Stimulated activated CD8-positive, alpha-beta memory T cell treated with anti-CD3 and anti-CD28 coated beads, Interleukin-7, amount 100 ng/mL, for 48 hours (primary cell): Measurements from ENCODE around the gene CHN1.

Experiments
- DNase-seq, 2 donors: peaks; one replicate each; pipeline ENCODE4 v3.0.0-alpha.2; 2020; ENCODE audit warnings: low read depth in 1 of 2; ENCODE audit errors: extremely low read depth in 1 of 2

The CHN1 gene

DNA sequence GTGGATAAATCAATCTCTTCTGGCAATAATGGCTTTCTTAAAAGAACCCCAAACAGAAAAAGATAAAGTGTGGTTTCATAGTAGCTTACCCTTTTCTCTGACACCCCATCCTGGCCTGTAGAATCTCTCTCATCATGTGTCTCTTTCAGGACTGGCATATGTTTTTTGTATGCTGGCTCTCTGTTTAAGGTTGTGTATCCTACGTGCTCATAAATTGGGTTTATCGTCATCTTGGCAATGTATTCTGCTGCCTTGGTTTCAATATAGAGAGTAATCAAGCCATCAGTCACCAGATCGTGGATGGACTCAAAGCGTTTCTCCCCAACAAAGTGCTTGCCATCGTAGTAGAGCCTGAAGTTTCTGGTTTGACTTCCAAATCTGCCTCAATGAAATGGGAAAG is 127.4 kb downstream of the CHN1 start:
- no peak for DNase-seq

DNA sequence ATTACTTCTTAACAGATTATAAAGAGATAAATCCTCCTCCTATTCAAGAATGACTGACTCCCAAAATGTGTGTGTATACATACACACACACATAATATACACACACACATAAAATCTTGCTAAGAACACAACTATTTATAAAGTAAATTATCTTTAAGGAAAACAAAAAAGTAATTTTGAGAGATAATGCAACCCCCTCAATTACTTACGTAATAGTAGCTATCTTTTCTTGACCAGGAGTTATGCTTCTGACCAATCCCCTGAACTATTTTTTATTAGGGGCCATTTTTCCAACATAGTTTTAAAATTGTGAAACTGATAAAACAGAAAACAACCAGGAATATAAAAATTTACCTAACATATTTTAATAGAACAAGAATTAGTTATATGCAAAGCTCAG is 127.9 kb downstream of the CHN1 start:
- no peak for DNase-seq

DNA sequence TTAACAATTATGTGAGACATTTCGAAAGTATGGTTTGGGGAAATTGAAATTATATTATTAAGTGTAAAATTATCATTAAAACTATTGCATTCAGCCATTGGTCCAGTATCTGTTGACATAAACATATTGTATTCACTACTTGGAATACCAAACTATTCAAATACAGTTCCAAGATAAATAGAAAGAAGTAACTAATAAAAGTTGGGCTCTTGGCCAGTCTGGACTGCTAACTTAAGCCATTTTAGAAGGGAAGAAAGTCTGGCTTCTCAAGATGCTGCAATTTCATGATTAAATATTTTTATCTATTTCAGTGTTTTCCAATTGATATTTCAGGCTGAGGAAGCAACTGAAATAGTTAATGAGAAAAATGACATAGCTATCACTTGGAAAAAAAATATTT is 131.1 kb downstream of the CHN1 start:
- no peak for DNase-seq

DNA sequence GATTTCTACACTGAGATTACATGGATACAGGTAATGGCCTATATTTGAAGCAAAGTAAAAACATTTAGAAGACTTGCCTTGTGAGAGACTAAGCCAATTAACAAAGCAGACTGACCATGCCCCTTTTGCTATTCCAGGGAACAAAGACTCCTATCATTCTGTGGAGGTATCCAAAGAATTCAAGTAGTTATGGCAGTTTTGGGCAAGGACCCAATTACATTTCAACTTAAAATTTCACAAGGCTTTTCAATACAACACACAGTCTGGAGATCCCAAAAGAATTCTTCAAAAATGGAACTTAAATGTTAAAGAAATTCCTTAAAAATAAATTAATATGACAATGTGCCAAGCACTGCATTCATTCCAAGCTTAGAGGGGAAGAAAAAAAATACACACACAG is 131.7 kb downstream of the CHN1 start:
- DNase-seq: no peak

DNA sequence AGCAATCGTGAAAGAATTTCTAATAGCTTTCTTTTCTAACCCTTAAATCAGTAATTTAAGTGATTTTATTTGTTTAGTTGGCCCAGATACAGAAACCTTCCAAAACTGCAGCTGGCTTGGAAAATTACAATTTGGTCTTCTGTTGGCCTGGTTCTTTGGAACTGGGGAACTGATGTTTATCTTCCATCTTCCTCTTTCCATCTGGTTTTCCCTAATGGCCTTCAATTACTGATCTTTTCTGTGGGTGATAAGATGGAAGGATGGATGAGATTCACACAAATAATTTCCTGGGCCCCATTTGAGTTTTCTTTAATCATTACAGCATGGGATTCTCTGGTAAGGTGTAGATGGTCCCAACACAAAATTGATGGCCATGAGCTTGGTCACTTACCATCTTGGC is 134.4 kb downstream of the CHN1 start:
- no peak for DNase-seq

DNA sequence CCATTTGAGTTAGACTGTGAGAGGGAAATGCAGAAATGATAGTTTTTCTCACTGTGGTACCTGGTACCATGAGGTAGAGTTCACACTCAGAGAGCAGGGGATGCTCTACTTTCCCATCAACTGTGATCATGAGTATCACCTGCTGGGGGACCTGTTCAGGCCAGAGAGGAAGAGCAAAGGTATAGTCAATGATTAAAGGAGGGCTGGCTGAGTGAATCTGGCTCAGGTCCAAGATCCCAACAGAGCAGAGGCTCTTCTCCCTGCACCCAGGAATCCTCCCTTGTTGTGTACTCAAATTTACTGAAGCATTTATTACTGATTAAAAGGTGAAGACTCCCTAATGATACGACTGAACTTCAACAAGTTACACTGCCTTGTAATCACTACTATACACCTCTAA is 136.3 kb downstream of the CHN1 start:
- DNase-seq: no peak

DNA sequence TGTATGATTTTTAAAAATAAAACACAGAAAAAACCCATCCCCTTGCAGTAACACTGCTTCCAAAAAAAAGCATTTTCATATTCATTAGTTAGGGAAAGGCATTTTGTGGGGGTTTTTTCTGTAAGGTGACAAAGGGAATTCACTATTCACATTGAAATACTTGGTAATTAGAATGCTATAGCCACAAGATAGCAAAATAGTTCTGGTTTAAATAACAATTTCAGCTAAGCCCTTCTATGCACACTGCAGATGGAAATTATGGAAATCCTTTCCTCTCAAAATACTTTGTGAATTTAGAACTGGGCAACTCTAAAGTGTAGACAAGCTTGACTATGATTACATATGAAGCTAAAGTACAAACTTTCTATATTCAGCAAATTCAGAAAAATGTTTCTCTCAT is 138.8 kb downstream of the CHN1 start:
- DNase-seq: no peak

DNA sequence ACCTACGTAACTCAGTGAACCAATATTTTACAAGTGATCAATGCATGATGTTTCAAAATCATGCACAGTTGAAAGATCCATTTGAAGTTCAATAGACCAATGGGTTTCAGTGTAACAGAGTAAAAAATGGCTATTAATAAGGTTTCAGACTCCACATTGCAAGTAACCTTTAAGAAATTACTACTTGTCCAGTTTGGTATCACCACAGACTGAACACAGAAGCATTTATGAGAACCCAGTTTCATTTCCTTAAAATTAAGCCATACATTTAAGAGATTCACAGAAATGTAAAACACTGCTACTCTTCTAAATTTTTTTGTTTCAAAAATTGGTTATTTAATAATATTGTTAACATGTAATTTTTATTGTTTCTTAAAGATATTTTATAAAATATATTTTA is 142.0 kb downstream of the CHN1 start:
- DNase-seq: no peak

DNA sequence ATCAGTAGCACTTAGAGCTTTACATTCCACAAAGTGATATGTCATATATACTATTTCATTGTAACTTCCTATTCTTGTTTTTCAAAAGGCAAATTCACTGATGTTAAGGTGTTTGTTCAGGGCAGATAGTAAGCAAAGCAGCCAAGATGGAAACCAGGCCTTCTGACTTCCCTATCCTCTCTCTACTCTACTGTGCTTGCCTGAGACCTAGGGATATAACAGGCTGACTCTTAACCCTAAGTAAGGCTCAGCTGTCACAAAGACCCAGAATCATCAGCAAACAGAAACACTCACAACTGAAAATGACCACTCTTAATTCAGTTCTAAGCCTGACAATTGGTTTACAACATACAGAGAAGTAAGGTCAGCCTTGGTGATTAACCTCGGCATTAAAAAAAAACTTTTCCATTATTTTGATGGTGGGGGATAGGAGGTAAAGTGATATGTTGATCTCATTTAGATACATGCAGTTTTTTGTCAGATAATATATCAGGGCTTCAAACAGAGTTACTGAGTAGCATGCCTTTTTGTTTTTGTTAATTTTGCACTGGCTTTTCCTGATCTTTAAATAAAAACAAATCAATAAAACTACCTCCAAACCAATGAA is 145.5 kb downstream of the CHN1 start:
- DNase-seq: no peak

DNA sequence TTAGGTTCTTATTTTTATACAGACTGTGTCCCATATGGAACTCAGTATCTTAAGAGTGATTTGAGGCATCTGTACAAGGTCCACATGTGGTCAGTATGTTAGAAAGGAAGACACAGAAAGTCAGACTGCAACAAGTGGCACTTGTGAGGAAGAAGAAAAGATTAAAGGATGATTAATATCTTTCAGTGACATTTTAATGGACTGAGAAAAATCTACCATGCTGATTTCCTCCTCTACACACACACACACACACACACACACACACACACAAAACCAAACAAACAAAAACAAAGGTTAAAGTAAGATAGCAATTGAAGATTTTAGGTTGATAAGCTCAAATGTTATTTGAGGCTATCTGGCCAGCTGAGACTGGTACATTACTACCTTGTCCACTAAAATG is 146.4 kb downstream of the CHN1 start:
- DNase-seq: no peak

DNA sequence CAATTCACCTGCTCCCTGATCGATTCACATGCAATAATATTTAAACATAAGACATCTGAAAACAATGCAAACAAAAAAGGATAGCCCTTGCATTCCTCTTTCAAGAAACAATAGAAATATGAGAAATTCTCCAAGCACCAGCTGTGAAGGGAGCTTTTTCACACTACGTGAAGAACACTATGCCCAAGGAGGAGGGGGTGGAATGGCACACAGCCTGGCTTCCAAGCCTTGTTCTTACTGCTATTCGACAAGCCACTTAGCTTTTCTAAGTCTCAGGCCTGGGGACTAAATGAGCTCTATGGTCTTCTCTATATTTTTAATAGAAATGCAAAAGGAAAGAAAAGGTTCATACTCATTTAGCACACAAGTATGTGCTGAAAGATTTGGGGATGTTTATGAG is 148.7 kb downstream of the CHN1 start:
- no peak for DNase-seq

DNA sequence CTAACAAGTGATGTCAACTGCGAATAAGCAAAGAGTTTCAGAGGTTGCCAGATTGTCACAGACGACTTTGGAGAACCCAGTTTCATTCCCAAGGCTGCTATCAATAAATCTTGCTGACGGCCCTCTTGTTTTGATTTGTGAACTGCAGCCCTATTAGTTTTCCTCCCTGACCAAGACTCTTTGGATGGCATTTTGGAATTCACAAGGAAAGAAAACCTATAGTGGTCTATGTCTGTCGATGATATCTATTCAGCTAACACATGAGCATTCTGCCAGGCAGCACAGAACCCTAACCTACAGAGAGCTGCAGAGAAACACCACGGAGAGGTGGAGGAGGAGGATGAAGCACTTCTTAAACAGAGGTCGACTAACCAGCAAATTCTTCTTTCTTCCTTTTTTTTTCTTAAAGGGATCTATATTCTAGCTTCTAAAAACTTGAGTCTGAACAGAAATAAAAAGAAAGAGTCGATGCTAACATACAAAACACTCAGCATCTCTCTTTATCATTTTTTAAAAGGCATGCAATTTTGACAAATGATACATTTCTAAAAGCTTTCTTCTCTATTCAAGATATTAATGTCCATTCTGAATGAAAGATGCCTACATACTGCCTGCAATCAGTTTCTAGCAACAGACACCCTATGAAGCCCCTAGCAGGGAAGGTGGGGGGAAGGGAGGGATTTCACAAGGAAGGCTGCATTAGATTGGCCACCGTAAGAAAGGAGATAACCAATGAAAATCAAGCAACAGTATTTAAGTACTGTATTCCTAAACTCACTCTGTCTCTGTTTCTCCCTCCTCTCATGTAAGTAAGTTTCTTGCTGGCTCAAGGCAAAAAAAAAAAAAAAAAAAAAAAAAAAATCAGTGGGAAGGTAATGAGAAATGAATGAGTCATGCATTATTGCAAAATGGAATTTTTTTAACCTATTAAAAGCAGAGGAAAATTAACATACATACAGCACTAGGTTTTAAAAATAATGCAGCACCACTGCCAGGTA is 157.9 kb downstream of the CHN1 start:
- DNase-seq: no peak

DNA sequence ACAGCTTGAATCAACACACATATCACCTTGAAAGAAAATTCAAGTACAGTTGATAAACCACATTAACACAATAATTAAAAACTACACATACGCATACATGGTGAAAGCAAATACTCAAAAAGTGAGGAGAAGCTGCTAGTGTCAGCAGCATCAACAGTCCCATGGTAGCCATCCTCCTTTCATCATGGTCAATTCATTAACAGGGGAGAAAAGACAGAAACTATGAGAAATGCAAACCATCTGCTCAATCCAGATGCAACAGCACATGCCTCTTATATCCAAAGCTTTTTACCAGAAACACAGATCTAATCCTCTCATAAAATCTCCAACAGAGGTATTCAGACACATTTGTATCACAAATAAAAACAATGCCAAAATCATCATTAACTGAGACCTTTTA is 159.0 kb downstream of the CHN1 start:
- no peak for DNase-seq

DNA sequence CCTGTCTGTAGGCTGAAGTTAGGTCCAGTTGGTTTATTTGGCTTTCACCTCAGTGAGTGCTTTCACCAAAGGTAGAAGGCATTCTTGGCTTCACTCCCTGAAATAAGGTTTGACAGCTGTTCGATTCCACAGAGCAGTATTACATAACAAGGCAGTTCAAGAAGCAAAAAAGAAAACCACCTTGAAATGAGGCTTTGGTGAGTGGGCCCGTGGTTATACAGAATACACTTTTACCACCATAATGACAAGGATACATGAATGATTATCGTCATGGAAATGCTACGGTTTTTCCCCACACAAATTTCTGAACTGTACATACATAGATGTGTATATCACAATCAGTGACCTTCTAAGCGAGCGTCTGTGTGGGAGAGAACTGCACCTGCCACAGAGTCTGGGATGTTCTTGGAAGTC is 160.9 kb downstream of the CHN1 start:
- no peak for DNase-seq

DNA sequence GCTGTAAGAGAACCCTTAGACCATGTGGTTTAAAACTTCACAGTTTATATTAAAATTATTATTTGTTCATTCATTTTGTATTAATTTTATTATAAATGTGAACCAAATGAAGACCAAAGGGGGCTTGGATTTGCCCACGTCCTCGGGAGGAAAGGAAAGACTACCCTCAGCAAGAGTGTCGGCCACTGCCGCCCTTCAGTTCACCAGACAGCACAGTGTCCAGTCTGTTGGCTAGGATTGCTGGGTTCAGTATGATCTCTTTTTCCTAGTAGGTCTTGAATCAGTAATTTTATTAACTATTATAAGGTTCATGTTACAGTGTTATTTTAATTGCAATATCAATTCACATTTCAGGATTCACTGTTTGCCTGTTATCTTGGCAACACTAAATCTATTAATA is 162.7 kb downstream of the CHN1 start:
- no peak for DNase-seq

DNA sequence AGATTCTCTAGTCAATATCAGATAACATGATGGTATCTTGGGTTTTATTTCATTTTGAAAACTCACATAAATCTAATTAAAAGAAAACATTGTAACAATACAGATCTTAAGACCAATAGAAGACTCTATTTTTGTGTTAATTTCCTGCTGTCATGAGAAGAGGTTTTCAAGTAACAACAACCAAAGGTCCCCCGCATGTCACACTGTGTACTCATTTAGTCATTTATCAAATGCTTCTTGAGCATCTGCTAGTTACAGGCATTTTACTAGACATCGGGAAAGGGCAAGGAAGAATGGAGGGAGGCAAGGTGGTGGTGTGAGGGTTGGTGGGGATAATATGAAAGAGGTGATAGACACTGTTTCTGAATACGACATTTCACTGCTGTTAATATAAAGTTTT is 163.2 kb downstream of the CHN1 start:
- no peak for DNase-seq

DNA sequence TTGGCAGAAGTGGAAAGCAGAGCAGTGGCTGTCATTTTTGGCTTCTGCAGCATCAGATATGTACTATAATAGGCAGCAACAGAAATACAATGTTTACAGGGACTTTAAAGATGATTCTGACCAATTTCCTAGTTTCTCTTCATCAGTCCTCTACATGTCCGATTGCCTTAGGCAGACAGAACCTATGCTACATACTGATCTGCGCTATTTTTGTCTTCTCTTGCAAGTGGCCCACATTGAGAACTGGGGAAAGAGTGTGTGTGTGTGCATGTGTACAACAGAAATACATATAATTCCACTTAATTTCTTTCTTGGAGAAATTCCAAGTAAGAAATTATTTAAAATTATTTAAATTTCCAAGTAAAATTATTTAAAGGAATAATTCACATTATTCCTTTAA is 163.8 kb downstream of the CHN1 start:
- no peak for DNase-seq

DNA sequence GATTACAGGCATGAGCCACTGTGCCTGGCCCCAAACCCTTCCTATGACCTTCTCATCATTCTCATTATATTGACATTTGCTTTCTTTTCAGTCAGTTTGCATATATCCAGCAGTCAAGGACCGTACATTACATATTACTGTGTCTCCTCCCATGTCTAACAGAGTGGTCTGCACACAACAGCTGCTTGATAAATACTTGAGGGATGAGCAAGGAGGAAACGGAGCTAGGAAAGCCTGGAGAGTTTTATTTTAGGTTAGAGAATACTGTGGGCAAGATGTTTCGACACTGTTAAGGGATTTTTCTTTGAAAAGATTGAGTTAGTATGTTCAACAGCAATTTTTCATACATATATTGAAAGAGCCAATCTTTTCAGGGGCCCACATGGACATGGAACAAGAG is 164.7 kb downstream of the CHN1 start:
- no peak for DNase-seq

DNA sequence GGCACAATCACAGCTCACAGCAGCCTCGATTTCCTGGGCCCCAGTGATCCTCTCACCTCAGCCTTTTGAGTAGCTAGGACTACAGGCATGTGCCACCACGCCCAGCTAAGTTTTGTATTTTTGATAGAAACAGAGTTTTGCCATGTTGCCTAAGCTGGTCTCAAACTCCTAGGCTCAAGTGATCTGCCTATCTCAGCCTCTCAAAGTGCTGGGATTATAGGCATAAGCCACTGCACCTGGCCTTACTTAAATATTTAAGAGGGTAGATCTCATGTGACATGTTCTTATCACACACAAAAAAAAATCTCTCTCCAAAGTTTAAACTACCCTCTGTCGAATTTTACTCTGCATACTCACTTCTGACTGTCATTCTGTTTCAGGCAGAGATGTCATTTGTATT is 165.5 kb downstream of the CHN1 start:
- no peak for DNase-seq

DNA sequence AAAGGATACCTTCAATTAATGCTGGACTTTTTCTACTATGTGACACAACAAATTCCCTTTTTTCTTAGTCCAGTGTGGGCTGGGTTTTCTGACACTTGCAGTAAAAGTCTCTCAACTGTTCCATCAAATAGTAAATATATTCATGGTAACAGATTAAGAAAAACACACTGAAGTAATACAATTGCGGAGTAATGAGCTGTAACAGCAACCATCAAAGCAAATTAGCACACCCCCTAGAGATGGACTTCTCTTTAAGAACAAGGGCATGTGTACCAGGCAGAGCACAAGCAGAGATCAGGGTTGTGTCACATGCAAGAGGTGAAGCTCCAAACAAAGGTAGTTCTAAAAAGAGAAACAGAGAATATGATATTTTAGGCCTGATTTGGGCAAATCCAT is 168.2 kb downstream of the CHN1 start:
- no peak for DNase-seq

DNA sequence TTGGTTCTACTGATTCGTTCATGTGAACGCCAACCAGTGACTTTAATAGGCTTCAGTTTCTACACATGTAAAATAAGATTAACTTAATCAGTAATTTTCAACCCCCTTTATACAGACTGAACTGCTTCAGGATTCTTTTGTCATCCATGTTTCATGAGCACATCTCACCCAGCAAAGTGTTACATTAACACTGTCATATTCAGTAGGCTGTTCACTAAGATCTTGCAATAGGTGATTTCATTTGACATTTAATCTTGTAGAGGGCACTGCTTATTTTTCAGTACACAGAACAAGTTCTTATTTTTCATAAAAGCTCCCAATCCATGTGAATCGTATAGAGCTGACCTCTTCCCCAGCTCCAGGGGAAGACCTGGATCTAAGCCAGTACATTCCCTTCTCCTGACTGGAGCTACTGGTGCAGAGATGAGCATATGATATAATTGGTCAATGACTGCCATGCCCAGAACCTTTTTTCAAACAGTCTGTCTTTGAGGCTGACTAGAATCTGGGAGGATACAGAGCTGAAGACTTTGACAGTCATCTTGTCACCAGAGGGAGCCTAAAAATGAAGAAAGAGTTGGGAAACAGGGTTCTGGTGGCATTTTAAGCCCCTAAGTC is 168.7 kb downstream of the CHN1 start:
- DNase-seq: no peak

DNA sequence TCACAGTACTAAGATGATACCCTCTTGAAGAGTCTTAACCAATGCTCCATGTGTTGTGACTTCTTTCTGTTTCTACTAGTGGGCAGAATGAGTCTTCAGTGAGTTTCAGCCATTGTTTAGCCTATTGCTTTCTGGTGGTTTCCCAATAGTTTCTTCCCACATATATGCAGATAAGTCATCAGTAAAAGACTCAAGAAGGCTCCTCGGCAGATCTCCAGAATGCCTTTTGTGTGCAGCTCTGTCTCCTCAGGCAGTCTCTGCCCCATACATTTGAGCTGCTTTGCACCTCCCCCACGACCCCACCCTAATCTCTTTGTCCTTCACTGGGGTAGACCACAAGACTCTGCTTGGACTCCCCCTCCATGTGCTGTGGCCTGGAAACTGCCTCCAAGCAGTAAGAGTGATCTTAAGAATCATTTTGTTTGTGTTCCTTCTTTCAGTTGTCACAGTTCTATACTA is 169.4 kb downstream of the CHN1 start:
- DNase-seq: peak; percentile 49 to 50
